GM12891 (cell line): Measurements from ENCODE around the gene ALKBH7. TPM values are rescaled to one million over a fixed set of nuclear protein-coding genes. Genes with fewer than 3 reads are reported as not detected.
A peak's percentile ranks its signal among the peaks of the same experiment; 100 is the strongest.
"Not testable (repeated sequence)": the region's sequence is repeated elsewhere in the genome, so short reads cannot be mapped to it uniquely, and the experiment has no call there.

Source experiments
- DNase-seq: peaks from one replicate; pipeline ENCODE4 v3.0.0; 2011; ENCODE audit warnings: low spot score; ENCODE audit not compliant: insufficient read length
- FAIRE-seq: peaks from 2 replicates; lab custom pipeline; 2011; peaks lifted over from hg19 to GRCh38; lab: Jason Lieb, UNC
- PAX5 ChIP-seq: IDR thresholded peaks from 2 replicates; pipeline ENCODE4 v1.6.1; 2011; ENCODE audit warnings: low read length, moderate library complexity, mild to moderate bottlenecking; ENCODE audit not compliant: insufficient read depth, severe bottlenecking
- POLR2A ChIP-seq: IDR thresholded peaks from 2 replicates; pipeline ENCODE4 v1.6.1; 2011; ENCODE audit warnings: low read depth, low read length, control low read depth
- POLR2AphosphoS5 ChIP-seq: IDR thresholded peaks from 2 replicates; pipeline ENCODE4 v1.6.1; 2011; ENCODE audit warnings: low read depth, low read length, control low read depth
- POU2F2 ChIP-seq: IDR thresholded peaks from 2 replicates; pipeline ENCODE4 v1.6.1; 2011; ENCODE audit warnings: low read depth, mild to moderate bottlenecking, control low read depth, low read length, moderate library complexity
- SPI1 ChIP-seq: IDR thresholded peaks from 2 replicates; pipeline ENCODE4 v1.6.1; 2011; ENCODE audit warnings: low read depth, low read length, control low read depth
- TAF1 ChIP-seq: IDR thresholded peaks from 2 replicates; pipeline ENCODE4 v1.6.1; 2011; ENCODE audit warnings: low read depth, low read length, control low read depth
- polyA plus RNA-seq: library from polyadenylated mRNA; unstranded; fragments of >200 nt; gene quantifications from one replicate; pipeline ENCODE4 v1.2.1, GENCODE V29; 2012; ENCODE audit warnings: low read depth, missing spikeins, inconsistent platforms; ENCODE audit not compliant: missing spikeins

Gene ALKBH7, protein sequence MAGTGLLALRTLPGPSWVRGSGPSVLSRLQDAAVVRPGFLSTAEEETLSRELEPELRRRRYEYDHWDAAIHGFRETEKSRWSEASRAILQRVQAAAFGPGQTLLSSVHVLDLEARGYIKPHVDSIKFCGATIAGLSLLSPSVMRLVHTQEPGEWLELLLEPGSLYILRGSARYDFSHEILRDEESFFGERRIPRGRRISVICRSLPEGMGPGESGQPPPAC
- 56.1 TPM for polyA plus RNA-seq

DNA sequence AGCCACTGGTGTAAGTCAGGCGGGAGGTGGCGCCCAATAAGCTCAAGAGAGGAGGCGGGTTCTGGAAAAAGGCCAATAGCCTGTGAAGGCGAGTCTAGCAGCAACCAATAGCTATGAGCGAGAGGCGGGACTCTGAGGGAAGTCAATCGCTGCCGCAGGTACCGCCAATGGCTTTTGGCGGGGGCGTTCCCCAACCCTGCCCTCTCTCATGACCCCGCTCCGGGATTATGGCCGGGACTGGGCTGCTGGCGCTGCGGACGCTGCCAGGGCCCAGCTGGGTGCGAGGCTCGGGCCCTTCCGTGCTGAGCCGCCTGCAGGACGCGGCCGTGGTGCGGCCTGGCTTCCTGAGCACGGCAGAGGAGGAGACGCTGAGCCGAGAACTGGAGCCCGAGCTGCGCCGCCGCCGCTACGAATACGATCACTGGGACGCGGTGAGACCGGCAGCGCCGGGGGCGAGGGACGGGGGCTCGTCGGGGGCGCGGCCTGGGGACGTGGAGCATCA is at the start of gene ALKBH7:
Gene ALKBH7, plus strand, starts transcription at position 201 of the 502 bp plus-strand sequence. Its CDS starts 27 bp downstream, at position 228.
- DNase-seq = peak; percentile 94
- FAIRE-seq = no peak
- TF ChIP-seq POLR2A (no peak), TAF1 (peak; percentile 41; the same call in 1 of the 2 replicates)

DNA sequence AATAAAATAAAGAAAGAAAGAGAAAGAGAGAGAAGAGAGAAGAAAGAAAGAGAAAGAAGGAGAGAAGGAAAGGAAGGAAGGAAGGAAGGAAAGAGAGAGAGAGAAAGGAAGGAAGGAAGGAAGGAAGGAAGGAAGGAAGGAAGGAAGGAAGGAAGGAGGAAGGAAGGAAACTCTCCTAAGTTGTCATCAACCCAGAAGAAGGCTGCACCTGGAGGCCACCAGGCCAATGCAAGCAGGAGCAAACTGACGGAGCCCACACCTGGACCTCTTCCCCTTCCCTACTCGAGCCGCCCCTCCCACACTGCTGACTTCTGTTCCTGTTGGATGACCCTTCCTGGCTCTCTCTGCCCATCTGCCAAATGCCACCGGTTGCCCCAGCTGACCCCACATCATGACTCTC is 47.8 kb upstream of the ALKBH7 start:
- FAIRE-seq (no peak), DNase-seq (no peak)
- no peak for TF ChIP-seq SPI1
- no peak for TF ChIP-seq POLR2AphosphoS5
- no peak for TF ChIP-seq POU2F2
- TF ChIP-seq POLR2A = no peak
- no peak for TF ChIP-seq TAF1
- no peak for TF ChIP-seq PAX5

DNA sequence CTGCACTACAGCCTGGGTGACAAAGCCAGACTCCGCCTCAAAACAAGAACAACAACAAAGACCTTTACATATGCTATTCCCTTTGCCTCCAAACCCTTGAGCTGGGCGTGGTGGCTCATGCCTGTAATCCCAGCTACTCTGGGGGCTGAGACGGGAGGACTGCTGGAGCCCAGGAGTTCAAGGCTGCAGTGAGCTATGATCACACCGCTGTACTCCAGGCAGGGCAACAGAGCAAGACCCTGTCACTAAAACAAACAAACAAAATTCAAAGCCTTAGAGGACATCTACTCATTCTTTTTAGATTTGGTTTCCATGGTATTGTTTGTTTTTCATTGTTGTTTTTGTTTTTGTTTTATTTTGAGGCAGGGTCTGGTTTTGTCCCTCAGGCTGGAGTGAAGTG is 47.0 kb upstream of the ALKBH7 start:
- FAIRE-seq (no peak), DNase-seq (no peak)
- TF ChIP-seq POLR2A (no peak), POLR2AphosphoS5 (no peak)

GRCh38 chr19:6326815-6327214 is 45.8 kb upstream of the ALKBH7 start:
- FAIRE-seq = no peak
- no peak for TF ChIP-seq SPI1
- no peak for TF ChIP-seq POLR2AphosphoS5
- TF ChIP-seq POLR2A = no peak
- no peak for TF ChIP-seq PAX5
- no peak for TF ChIP-seq TAF1
- TF ChIP-seq POU2F2 = no peak
- DNase-seq = no peak

DNA sequence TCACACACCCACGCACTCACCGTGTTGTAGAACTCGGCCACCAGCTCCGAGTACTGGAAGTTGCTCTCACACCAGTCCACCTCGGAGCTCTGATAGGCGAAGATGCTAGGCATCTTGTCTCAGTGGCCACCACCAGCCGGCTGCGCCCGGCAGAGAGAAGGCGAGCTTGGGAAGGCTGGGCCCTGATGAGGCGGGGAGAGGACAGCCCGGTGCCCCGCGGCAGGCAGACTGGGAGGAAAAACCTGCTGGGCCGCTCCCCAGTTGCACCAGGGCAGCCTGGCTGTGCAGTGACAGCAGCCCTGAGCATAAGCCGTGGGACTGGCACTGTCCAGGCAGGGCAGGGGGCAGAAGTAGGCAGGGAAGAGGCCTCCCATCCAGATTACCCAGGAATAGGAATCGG is 39.2 kb upstream of the ALKBH7 start, which contains the start of gene ACER1:
Gene ACER1, minus strand, starts transcription at position 174 of the 400 bp plus-strand sequence. Its CDS starts 61 bp downstream, at position 113.
- FAIRE-seq = no peak
- DNase-seq = no peak
- TF ChIP-seq POLR2AphosphoS5 (no peak), SPI1 (no peak), POU2F2 (no peak), TAF1 (no peak), POLR2A (no peak), PAX5 (no peak)

DNA sequence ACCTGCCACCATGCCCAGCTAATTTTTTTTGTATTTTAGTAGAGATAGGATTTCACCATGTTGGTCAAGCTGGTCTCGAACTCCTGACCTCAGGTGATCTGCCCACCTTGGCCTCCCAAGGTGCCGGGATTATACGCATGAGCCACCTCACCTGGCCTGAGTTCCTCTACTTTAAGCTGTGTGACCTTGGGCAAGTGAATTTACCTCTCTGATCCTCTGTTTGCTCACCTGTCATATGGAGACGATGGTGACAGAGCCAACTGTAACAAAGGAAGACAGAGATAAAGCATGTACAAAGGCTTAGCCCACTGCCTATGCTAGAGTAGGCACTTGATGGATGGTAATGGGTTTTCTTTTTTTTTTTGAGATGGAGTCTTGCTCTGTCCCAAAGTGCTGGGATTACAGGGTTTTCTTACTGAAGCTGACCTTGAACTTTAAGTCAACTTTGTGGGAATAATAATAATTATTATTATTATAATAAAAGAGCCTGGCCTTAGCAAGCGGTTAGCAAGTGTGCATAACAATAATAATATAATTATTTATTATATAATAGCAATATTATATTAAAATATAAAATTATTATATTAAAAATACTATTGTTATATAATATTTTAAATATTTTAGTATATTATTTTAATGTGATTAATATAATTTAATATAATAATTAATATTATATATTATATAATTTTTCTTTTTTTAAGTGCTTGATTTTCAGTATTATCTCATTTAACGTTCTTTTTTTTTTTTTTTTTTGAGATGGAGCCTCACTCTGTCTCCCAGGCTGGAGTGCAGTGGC is 37.9 kb upstream of the ALKBH7 start:
- FAIRE-seq = no peak
- no peak for DNase-seq
- no peak for TF ChIP-seq SPI1
- no peak for TF ChIP-seq POU2F2
- TF ChIP-seq POLR2AphosphoS5 = no peak
- no peak for TF ChIP-seq TAF1
- no peak for TF ChIP-seq POLR2A
- no peak for TF ChIP-seq PAX5

- TF ChIP-seq POU2F2 = no peak
- DNase-seq = no peak
- FAIRE-seq = no peak
Measured at GRCh38 chr19:6340493-6341201, 31.9 kb upstream of the ALKBH7 start.

GRCh38 chr19:6343462-6343861 is 29.1 kb upstream of the ALKBH7 start:
- TF ChIP-seq PAX5 (no peak), TAF1 (no peak), POLR2A (no peak), POU2F2 (no peak), POLR2AphosphoS5 (no peak), SPI1 (no peak)
- FAIRE-seq (no peak), DNase-seq (no peak)

DNA sequence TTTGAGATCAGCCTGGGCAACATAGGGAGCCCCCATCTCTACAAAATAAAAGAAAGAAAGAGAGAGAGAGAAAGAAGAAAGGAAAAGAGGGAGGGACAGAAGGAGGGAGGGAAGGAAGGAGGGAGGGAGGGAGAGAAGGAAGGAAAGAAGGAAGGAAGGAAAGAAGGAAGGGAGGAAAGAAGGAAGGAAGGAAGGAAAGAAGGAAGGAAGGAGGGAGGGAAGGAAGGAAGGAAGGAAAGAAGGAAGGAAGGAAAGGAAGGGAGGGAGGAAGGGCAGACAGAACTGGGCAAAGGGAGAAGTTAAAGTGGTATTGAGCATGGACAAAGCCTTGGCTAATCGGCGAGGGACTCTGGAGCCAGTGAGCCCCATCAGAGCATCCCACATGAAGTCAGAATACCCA is 23.3 kb upstream of the ALKBH7 start:
- not testable (repeated sequence) for DNase-seq, FAIRE-seq
